GM19043 (cell line): ENCODE measurements around the gene ZNF584.
"Not testable (repeated sequence)": the region's sequence is repeated elsewhere in the genome, so short reads cannot be mapped to it uniquely, and the experiment has no call there.

Experiments
- ATAC-seq: cut with Tn5 transposase; IDR thresholded peaks from one replicate; pipeline ENCODE4 v1.9.1; 2021; ENCODE audit warnings: low read depth; ENCODE audit not compliant: unreplicated experiment

The ZNF584 gene

GRCh38 chr19:58401840-58402421 lies 6.5 kb upstream of the ZNF584 start:
- ATAC-seq = no peak

GRCh38 chr19:58403920-58404478 lies 4.5 kb upstream of the ZNF584 start:
- ATAC-seq = not testable (repeated sequence)

GRCh38 chr19:58406818-58407657 lies 1.4 kb upstream of the ZNF584 start:
- ATAC-seq = no peak

- ATAC-seq = peak; percentile 6
These were observed 744 bp upstream of the ZNF584 start for GRCh38 chr19:58407658-58408151.

GRCh38 chr19:58409010-58409790 lies 751 bp downstream of the ZNF584 start:
- no peak for ATAC-seq

GRCh38 chr19:58416604-58417003 lies 8.2 kb downstream of the ZNF584 start:
- ATAC-seq = no peak

- ATAC-seq = no peak
These were observed 8.6 kb downstream of the ZNF584 start for GRCh38 chr19:58417071-58417470.

GRCh38 chr19:58428617-58429016 lies 20.2 kb downstream of the ZNF584 start:
- no peak for ATAC-seq

GRCh38 chr19:58429745-58430144 lies 21.3 kb downstream of the ZNF584 start:
- ATAC-seq = no peak

- no peak for ATAC-seq
These were observed 25.8 kb downstream of the ZNF584 start for GRCh38 chr19:58434217-58434616.

- peak; percentile 93 for ATAC-seq
These were observed 31.4 kb downstream of the ZNF584 start, which contains the start of gene ZNF132 for GRCh38 chr19:58439576-58440554. TSS of gene ZNF132 (minus strand) at chr19:58440153. CDS start at chr19:58439821, 332 bp downstream.

GRCh38 chr19:58440556-58440955 lies 32.1 kb downstream of the ZNF584 start:
- no peak for ATAC-seq

- not testable (repeated sequence) for ATAC-seq
These were observed 34.5 kb downstream of the ZNF584 start for GRCh38 chr19:58442986-58443385.

- not testable (repeated sequence) for ATAC-seq
These were observed 40.4 kb downstream of the ZNF584 start for GRCh38 chr19:58448860-58449259.

GRCh38 chr19:58449980-58450379 lies 41.5 kb downstream of the ZNF584 start:
- not testable (repeated sequence) for ATAC-seq

- ATAC-seq = peak; percentile 10
These were observed 42.5 kb downstream of the ZNF584 start for GRCh38 chr19:58450856-58451357.

GRCh38 chr19:58451358-58452101 lies 43.1 kb downstream of the ZNF584 start, which contains the start of gene ZNF324B:
TSS of gene ZNF324B (plus strand) at chr19:58451622. CDS start at chr19:58453702, 2,080 bp downstream.
- ATAC-seq = peak; percentile 96

- ATAC-seq = no peak
These were observed 45.3 kb downstream of the ZNF584 start for GRCh38 chr19:58453743-58454142.
